ENCODE measurements around the gene CINP.
"Not testable (repeated sequence)": the region's sequence is repeated elsewhere in the genome, so short reads cannot be mapped to it uniquely, and the experiment has no call there.

Gene CINP

DNA sequence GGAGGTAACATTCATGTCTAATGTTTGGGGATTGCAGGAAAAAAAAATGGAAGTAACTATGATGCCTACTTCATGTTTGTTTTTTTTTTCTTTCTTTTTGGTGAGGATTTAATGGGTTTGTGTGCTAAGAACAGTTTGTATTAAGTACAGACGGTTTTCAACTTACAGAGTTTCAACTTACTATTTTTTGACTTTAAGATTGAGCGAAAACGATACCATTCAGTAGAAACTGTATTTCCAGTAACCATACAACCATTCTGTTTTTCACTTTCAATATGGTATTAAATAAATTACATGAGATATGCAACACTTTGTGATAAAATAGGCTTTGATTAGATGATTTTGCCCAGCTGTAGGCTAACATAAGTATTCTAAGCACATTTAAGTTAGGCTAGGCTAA is 10.4 kb upstream of the CINP start:
- ATAC-seq (replicated peaks) (no peak), DNase-seq (no peak)
- Mint-ChIP-seq H3K9me3 (no peaks in the 10 kb centered on the region), H3K36me3 (peaks cover 8 to 24% of the 10 kb centered on the region in 2 donors), H3K27ac (no peak overlapping the region), H3K4me1 (peaks cover 10 to 13% of the 10 kb centered on the region in 2 donors), H3K4me3 (no peak overlapping the region), H3K27me3 (no peaks in the 10 kb centered on the region)

GRCh38 chr14:102371361-102371760 is 8.7 kb upstream of the CINP start:
- Mint-ChIP-seq H3K36me3 (peaks cover 8 to 13% of the 10 kb centered on the region in 2 donors), H3K4me1 (peaks cover 17 to 29% of the 10 kb centered on the region in 2 donors), H3K27me3 (no peaks in the 10 kb centered on the region), H3K4me3 (no peak overlapping the region), H3K27ac (no peak overlapping the region), H3K9me3 (no peaks in the 10 kb centered on the region)
- ATAC-seq (replicated peaks) (no peak), DNase-seq (no peak)

DNA sequence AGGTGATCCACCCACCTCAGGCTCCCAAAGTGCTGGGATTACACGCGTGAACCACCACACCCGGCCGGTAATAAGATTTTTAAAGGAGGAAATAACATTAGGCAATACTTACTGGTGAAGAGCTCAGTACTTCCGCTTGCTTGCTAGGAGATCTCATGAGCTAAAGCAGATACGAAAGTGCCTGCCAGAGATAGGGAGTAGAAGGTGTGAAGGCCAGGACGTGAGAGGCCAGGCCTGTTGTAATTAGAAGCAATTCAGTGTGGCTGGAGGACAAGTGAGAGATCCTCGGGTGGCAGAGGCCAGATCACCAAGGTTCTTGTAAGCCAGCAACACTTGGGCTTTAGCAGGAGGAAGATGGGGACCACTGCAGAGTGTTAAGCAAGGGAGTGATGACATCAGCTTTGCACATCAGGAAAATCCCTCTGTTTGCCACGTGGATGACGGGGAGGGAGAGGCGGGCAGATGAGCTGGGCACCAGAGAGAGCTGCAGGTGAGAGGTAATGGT is 7.7 kb upstream of the CINP start:
- Mint-ChIP-seq H3K36me3 (peaks cover 8 to 13% of the 10 kb centered on the region in 2 donors), H3K4me1 (peaks cover 17 to 29% of the 10 kb centered on the region in 2 donors), H3K27ac (peak overlapping the region; percentile 63), H3K9me3 (no peaks in the 10 kb centered on the region), H3K27me3 (no peaks in the 10 kb centered on the region), H3K4me3 (no peak overlapping the region)
- DNase-seq (no peak), ATAC-seq (replicated peaks) (no peak)

GRCh38 chr14:102363182-102363943 is 673 bp upstream of the CINP start:
- Mint-ChIP-seq H3K36me3 (peaks cover 13 to 21% of the 10 kb centered on the region in 2 donors), H3K27ac (peak overlapping the region; percentile 97), H3K9me3 (no peaks in the 10 kb centered on the region), H3K27me3 (no peaks in the 10 kb centered on the region), H3K4me3 (no peak overlapping the region), H3K4me1 (peaks cover 25 to 43% of the 10 kb centered on the region in 2 donors)
- DNase-seq = no peak
- ATAC-seq (replicated peaks) = peak; percentile 8 to 22

GRCh38 chr14:102362084-102362483 is 606 bp downstream of the CINP start:
- no peaks in the 10 kb centered on the region for H3K27me3 Mint-ChIP-seq
- peak overlapping the region; percentile 98 for H3K27ac Mint-ChIP-seq
- H3K9me3 Mint-ChIP-seq = no peaks in the 10 kb centered on the region
- peak; percentile 80 for DNase-seq
- peaks cover 25 to 33% of the 10 kb centered on the region in 2 donors for H3K36me3 Mint-ChIP-seq
- H3K4me3 Mint-ChIP-seq = no peak overlapping the region
- peak; percentile 89 to 90 for ATAC-seq (replicated peaks)
- H3K4me1 Mint-ChIP-seq = peaks cover 22 to 31% of the 10 kb centered on the region in 2 donors

DNA sequence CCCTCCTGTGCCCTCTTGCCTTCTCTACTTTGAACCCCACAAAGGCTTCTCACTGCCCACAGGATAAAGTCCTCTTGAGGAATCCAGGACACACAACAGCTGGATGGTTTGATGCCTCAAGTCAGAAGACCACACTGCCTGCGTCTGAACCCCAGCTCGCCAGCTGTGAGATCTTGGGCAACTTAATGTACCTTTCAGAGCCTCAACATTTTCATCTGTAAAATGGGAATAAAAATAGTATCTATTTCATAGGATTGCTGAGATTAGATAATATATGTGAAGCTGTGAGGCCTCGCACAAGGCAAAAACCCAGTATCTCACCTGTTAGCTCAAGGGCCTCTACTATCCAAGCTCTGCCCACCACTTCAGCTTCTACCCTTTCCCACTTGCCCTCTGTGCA is 2.3 kb downstream of the CINP start:
- H3K27me3 Mint-ChIP-seq = no peaks in the 10 kb centered on the region
- no peak for DNase-seq
- H3K4me1 Mint-ChIP-seq = peaks cover 18 to 25% of the 10 kb centered on the region in 2 donors
- H3K4me3 Mint-ChIP-seq = no peak overlapping the region
- peaks cover 35 to 43% of the 10 kb centered on the region in 2 donors for H3K36me3 Mint-ChIP-seq
- peak overlapping the region; percentile 79 for H3K27ac Mint-ChIP-seq
- no peaks in the 10 kb centered on the region for H3K9me3 Mint-ChIP-seq
- no peak for ATAC-seq (replicated peaks)

DNA sequence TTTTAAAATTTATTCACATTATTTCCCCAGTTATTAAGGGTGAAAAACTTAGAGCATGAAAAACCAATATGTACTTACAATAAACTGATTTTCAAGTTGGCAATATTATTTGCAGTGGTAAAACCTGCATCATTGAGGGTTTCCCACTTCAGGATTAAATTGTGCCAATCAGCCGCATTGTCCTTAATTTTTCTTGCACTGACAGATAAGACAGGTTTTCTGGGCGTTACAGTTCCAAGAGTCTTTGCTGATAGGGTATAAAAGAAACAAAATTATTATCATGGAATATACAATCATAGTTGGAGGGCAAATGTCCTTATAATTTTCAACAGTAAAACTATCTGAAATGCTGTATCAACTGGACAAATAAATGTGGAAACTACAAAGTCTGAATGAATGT is 3.3 kb downstream of the CINP start:
- Mint-ChIP-seq H3K36me3 (peaks cover 36 to 46% of the 10 kb centered on the region in 2 donors), H3K27me3 (no peaks in the 10 kb centered on the region), H3K27ac (no peak overlapping the region), H3K9me3 (no peaks in the 10 kb centered on the region), H3K4me3 (no peak overlapping the region), H3K4me1 (peaks cover 18 to 25% of the 10 kb centered on the region in 2 donors)
- ATAC-seq (replicated peaks) = no peak
- DNase-seq = no peak

- H3K36me3 Mint-ChIP-seq = peaks cover 55% of the 10 kb centered on the region in 2 donors
- H3K9me3 Mint-ChIP-seq = no peaks in the 10 kb centered on the region
Measured at GRCh38 chr14:102356280-102356679, 6.4 kb downstream of the CINP start.

GRCh38 chr14:102353126-102353619 is 9.5 kb downstream of the CINP start:
- DNase-seq (no peak), ATAC-seq (replicated peaks) (no peak)
- Mint-ChIP-seq H3K27ac (no peak overlapping the region), H3K36me3 (peaks cover 53 to 61% of the 10 kb centered on the region in 2 donors), H3K4me3 (no peak overlapping the region), H3K9me3 (no peaks in the 10 kb centered on the region), H3K4me1 (no peaks in the 10 kb centered on the region), H3K27me3 (no peaks in the 10 kb centered on the region)

More at GRCh38 chr14:102356280-102356679, 6.4 kb downstream of the CINP start:
- H3K27me3 Mint-ChIP-seq = no peaks in the 10 kb centered on the region
- H3K27ac Mint-ChIP-seq = no peak overlapping the region
- no peak overlapping the region for H3K4me3 Mint-ChIP-seq
- no peak for ATAC-seq (replicated peaks)
- peaks cover 11 to 16% of the 10 kb centered on the region in 2 donors for H3K4me1 Mint-ChIP-seq
- DNase-seq = no peak

GRCh38 chr14:102352213-102352612 is 10.5 kb downstream of the CINP start:
- Mint-ChIP-seq H3K4me1 (no peaks in the 10 kb centered on the region), H3K27me3 (no peaks in the 10 kb centered on the region), H3K4me3 (no peak overlapping the region), H3K27ac (no peak overlapping the region), H3K9me3 (no peaks in the 10 kb centered on the region), H3K36me3 (peaks cover 48 to 60% of the 10 kb centered on the region in 2 donors)
- DNase-seq (no peak), ATAC-seq (replicated peaks) (no peak)

DNA sequence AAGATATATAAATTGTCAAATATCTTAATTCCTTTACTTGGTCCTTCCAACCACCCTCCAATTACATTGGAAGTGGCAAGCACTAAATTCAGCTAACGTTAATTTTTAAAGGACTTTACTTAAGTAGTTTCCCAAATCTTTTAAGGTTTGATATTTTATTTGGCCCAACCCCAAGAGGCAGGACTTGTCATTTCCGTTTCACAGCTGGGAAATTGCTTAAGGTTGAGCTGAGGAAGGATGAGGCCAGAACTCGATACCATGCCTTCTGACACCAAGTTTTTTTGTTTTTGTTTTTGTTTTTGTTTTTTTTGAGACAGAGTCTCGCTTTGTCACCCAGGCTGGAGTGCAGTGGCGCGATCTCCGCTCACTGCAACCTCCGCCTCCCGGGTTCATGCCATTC is 11.1 kb downstream of the CINP start:
- not testable (repeated sequence) for H3K27me3 Mint-ChIP-seq; ATAC-seq (replicated peaks); H3K4me1 Mint-ChIP-seq; H3K4me3 Mint-ChIP-seq; H3K9me3 Mint-ChIP-seq; H3K27ac Mint-ChIP-seq; DNase-seq
- H3K36me3 Mint-ChIP-seq = peaks cover 42 to 58% of the 10 kb centered on the region in 2 donors

- Mint-ChIP-seq H3K36me3 (peaks cover 41 to 56% of the 10 kb centered on the region in 2 donors), H3K4me1 (no peaks in the 10 kb centered on the region), H3K4me3 (no peak overlapping the region), H3K27ac (no peak overlapping the region), H3K27me3 (no peaks in the 10 kb centered on the region), H3K9me3 (no peaks in the 10 kb centered on the region)
- DNase-seq = no peak
- no peak for ATAC-seq (replicated peaks)
Measured at GRCh38 chr14:102351023-102351422, 11.7 kb downstream of the CINP start.

DNA sequence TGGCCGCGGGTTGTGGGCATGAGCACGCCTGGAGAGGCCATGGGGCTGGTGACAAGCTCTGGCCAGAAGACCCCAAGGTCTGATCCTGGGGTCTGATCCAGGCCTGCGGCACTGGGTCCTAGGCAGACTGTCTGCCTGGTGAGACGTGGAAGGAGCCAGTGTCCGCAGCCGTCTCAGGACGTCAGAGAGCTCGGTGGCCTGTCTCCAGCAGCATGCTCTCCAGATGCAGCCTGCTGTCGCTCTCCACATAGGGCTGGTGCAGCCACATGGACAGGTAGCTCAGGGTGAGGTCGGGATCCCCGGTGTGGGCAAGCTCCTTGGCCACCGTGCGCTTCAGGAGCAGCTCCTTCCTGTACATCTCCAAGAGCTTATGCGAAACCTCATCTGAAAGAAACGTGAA is 14.3 kb downstream of the CINP start:
- H3K4me1 Mint-ChIP-seq = peaks cover 3 to 7% of the 10 kb centered on the region in 2 donors
- ATAC-seq (replicated peaks) (no peak), DNase-seq (no peak)
- H3K36me3 Mint-ChIP-seq = peaks cover 36 to 61% of the 10 kb centered on the region in 2 donors
- no peak overlapping the region for H3K4me3 Mint-ChIP-seq
- H3K9me3 Mint-ChIP-seq = no peaks in the 10 kb centered on the region
- no peaks in the 10 kb centered on the region for H3K27me3 Mint-ChIP-seq
- H3K27ac Mint-ChIP-seq = peak overlapping the region; percentile 47

- no peak for ATAC-seq (replicated peaks)
- no peak overlapping the region for H3K27ac Mint-ChIP-seq
- H3K4me1 Mint-ChIP-seq = peaks cover 3 to 7% of the 10 kb centered on the region in 2 donors
- H3K27me3 Mint-ChIP-seq = no peaks in the 10 kb centered on the region
- DNase-seq = no peak
- no peaks in the 10 kb centered on the region for H3K9me3 Mint-ChIP-seq
- H3K4me3 Mint-ChIP-seq = no peak overlapping the region
- H3K36me3 Mint-ChIP-seq = peaks cover 31 to 54% of the 10 kb centered on the region in 2 donors
Measured at GRCh38 chr14:102346645-102347044, 16.0 kb downstream of the CINP start.

- Mint-ChIP-seq H3K9me3 (no peaks in the 10 kb centered on the region), H3K36me3 (peaks cover 28 to 57% of the 10 kb centered on the region in 2 donors), H3K4me3 (no peak overlapping the region), H3K4me1 (peaks cover 3 to 7% of the 10 kb centered on the region in 2 donors), H3K27me3 (no peaks in the 10 kb centered on the region), H3K27ac (peak overlapping the region; percentile 4)
- DNase-seq (no peak), ATAC-seq (replicated peaks) (no peak)
Measured at GRCh38 chr14:102345232-102345631, 17.5 kb downstream of the CINP start.
